ENCODE data around the gene CERCAM.
"Not testable (repeated sequence)": the region's sequence is repeated elsewhere in the genome, so short reads cannot be mapped to it uniquely, and the experiment has no call there.

The CERCAM gene

GRCh38 chr9:128435611-128436010 is 15.0 kb downstream of the CERCAM start:
- Histone ChIP-seq H3K27ac (ENCODE audit: low read depth, low read length) (no peak overlapping the region), H3K27me3 (ENCODE audit: insufficient read depth, low read length) (no peaks in the 10 kb centered on the region), H3K4me1 (ENCODE audit: control insufficient read depth, insufficient read depth, low read length, unreplicated experiment) (no peaks in the 10 kb centered on the region), H3K79me2 (ENCODE audit: control insufficient read depth, insufficient read depth, low read length, unreplicated experiment) (no peaks in the 10 kb centered on the region), H2AFZ (ENCODE audit: low read length, unreplicated experiment) (no peak overlapping the region), H3K36me3 (ENCODE audit: insufficient read depth, low read length) (0 out of 2 replicates have a peak, but pooled peaks cover 3% of the 10 kb centered on the region), H3K4me3 (ENCODE audit: low read depth, low read length) (no peak overlapping the region)

GRCh38 chr9:128438343-128439109 is 17.9 kb downstream of the CERCAM start:
- 0 out of 2 replicates have a peak, but pooled peaks cover 3% of the 10 kb centered on the region for H3K36me3 ChIP-seq (ENCODE audit: insufficient read depth, low read length)
- H3K27me3 ChIP-seq (ENCODE audit: insufficient read depth, low read length): no peaks in the 10 kb centered on the region
- no peak overlapping the region for H3K27ac ChIP-seq (ENCODE audit: low read depth, low read length)
- H3K79me2 ChIP-seq (ENCODE audit: control insufficient read depth, insufficient read depth, low read length, unreplicated experiment): no peaks in the 10 kb centered on the region
- no peak overlapping the region for H2AFZ ChIP-seq (ENCODE audit: low read length, unreplicated experiment)
- no peaks in the 10 kb centered on the region for H3K4me1 ChIP-seq (ENCODE audit: control insufficient read depth, insufficient read depth, low read length, unreplicated experiment)
- no peak overlapping the region for H3K4me3 ChIP-seq (ENCODE audit: low read depth, low read length)

GRCh38 chr9:128439273-128439672 is 18.6 kb downstream of the CERCAM start:
- H2AFZ ChIP-seq (ENCODE audit: low read length, unreplicated experiment): no peak overlapping the region
- no peak overlapping the region for H3K27ac ChIP-seq (ENCODE audit: low read depth, low read length)
- no peaks in the 10 kb centered on the region for H3K27me3 ChIP-seq (ENCODE audit: insufficient read depth, low read length)
- no peak overlapping the region for H3K4me3 ChIP-seq (ENCODE audit: low read depth, low read length)
- no peaks in the 10 kb centered on the region for H3K4me1 ChIP-seq (ENCODE audit: control insufficient read depth, insufficient read depth, low read length, unreplicated experiment)
- 0 out of 2 replicates have a peak, but pooled peaks cover 3% of the 10 kb centered on the region for H3K36me3 ChIP-seq (ENCODE audit: insufficient read depth, low read length)
- H3K79me2 ChIP-seq (ENCODE audit: control insufficient read depth, insufficient read depth, low read length, unreplicated experiment): no peaks in the 10 kb centered on the region

- Histone ChIP-seq H3K27ac (ENCODE audit: low read depth, low read length) (no peak overlapping the region), H3K4me3 (ENCODE audit: low read depth, low read length) (no peak overlapping the region), H3K36me3 (ENCODE audit: insufficient read depth, low read length) (no peaks in the 10 kb centered on the region), H3K27me3 (ENCODE audit: insufficient read depth, low read length) (no peaks in the 10 kb centered on the region; the same call in 1 of the 2 replicates), H2AFZ (ENCODE audit: low read length, unreplicated experiment) (no peak overlapping the region), H3K79me2 (ENCODE audit: control insufficient read depth, insufficient read depth, low read length, unreplicated experiment) (no peaks in the 10 kb centered on the region), H3K4me1 (ENCODE audit: control insufficient read depth, insufficient read depth, low read length, unreplicated experiment) (no peaks in the 10 kb centered on the region)
Observed at GRCh38 chr9:128442150-128442549, 21.5 kb downstream of the CERCAM start.

- H3K27me3 ChIP-seq (ENCODE audit: insufficient read depth, low read length); H3K27ac ChIP-seq (ENCODE audit: low read depth, low read length); H2AFZ ChIP-seq (ENCODE audit: low read length, unreplicated experiment); H3K79me2 ChIP-seq (ENCODE audit: control insufficient read depth, insufficient read depth, low read length, unreplicated experiment); H3K4me3 ChIP-seq (ENCODE audit: low read depth, low read length); H3K4me1 ChIP-seq (ENCODE audit: control insufficient read depth, insufficient read depth, low read length, unreplicated experiment); H3K36me3 ChIP-seq (ENCODE audit: insufficient read depth, low read length): not testable (repeated sequence)
Observed at GRCh38 chr9:128446505-128446904, 25.8 kb downstream of the CERCAM start.

DNA sequence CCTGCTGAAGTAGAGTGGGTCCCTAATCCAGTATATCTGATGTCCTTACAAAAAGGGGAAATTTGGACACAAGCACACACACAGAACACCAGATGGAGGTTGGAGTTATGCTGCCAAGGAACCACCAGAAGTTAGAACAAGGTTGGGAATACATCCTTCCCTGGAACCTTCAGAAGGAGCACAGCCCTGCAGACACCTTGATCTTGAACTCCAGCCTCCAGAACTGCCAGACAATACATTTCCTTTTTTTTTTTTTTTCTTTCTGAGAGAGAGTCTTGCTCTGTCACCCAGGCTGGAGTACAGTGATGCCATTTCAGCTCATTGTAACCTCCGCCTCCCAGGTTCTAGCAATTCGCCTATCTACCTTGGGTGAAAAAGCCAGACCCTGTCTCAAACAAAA is 28.1 kb downstream of the CERCAM start:
- Histone ChIP-seq H3K4me3 (ENCODE audit: low read depth, low read length) (no peak overlapping the region), H2AFZ (ENCODE audit: low read length, unreplicated experiment) (no peak overlapping the region), H3K36me3 (ENCODE audit: insufficient read depth, low read length) (no peaks in the 10 kb centered on the region), H3K27ac (ENCODE audit: low read depth, low read length) (no peak overlapping the region), H3K79me2 (ENCODE audit: control insufficient read depth, insufficient read depth, low read length, unreplicated experiment) (no peaks in the 10 kb centered on the region), H3K4me1 (ENCODE audit: control insufficient read depth, insufficient read depth, low read length, unreplicated experiment) (no peaks in the 10 kb centered on the region), H3K27me3 (ENCODE audit: insufficient read depth, low read length) (no peaks in the 10 kb centered on the region; the same call in 1 of the 2 replicates)

DNA sequence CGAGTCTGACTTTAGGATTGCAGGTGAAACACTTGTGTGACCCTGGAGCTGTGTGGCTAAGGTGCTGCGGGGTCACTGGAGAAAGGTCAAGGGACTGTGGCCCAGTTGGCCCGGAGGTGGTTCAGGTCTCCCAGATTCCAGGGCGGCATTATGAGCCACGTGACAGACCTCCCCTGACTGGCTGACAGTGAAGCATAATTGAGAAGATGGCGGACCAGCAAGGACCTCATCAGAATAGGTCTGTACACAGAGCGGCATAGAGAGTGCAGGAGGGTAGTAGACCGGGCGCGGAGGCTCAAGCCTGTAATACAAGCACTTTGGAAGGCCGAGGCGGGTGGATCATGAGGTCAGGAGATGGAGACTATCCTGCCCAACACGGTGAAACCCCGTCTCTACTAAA is 34.3 kb downstream of the CERCAM start:
- no peak overlapping the region for H3K27ac ChIP-seq (ENCODE audit: low read depth, low read length)
- H3K4me1 ChIP-seq (ENCODE audit: control insufficient read depth, insufficient read depth, low read length, unreplicated experiment): peaks cover 5% of the 10 kb centered on the region
- peaks cover 14% of the 10 kb centered on the region for H3K79me2 ChIP-seq (ENCODE audit: control insufficient read depth, insufficient read depth, low read length, unreplicated experiment)
- H3K36me3 ChIP-seq (ENCODE audit: insufficient read depth, low read length): no peaks in the 10 kb centered on the region
- no peaks in the 10 kb centered on the region for H3K27me3 ChIP-seq (ENCODE audit: insufficient read depth, low read length)
- no peak overlapping the region for H3K4me3 ChIP-seq (ENCODE audit: low read depth, low read length)
- H2AFZ ChIP-seq (ENCODE audit: low read length, unreplicated experiment): no peak overlapping the region

- H3K4me3 ChIP-seq (ENCODE audit: low read depth, low read length): peak within 1 kb of the TSS; percentile 92
- no peaks in the 10 kb centered on the region for H3K36me3 ChIP-seq (ENCODE audit: insufficient read depth, low read length)
- H3K27me3 ChIP-seq (ENCODE audit: insufficient read depth, low read length): no peaks in the 10 kb centered on the region
- peak within 1 kb of the TSS; percentile 96 for H2AFZ ChIP-seq (ENCODE audit: low read length, unreplicated experiment)
- H3K27ac ChIP-seq (ENCODE audit: low read depth, low read length): peak within 1 kb of the TSS; percentile 75
- H3K79me2 ChIP-seq (ENCODE audit: control insufficient read depth, insufficient read depth, low read length, unreplicated experiment): peaks cover 14% of the 10 kb centered on the region
- peaks cover 5% of the 10 kb centered on the region for H3K4me1 ChIP-seq (ENCODE audit: control insufficient read depth, insufficient read depth, low read length, unreplicated experiment)
Observed at GRCh38 chr9:128455849-128456612, 35.4 kb downstream of the CERCAM start, which contains the start of gene ODF2. TSS of gene ODF2 (plus strand) at chr9:128456006. CDS start at chr9:128456092, 86 bp downstream.

- H3K4me1 ChIP-seq (ENCODE audit: control insufficient read depth, insufficient read depth, low read length, unreplicated experiment): peaks cover 5% of the 10 kb centered on the region
- no peaks in the 10 kb centered on the region for H3K36me3 ChIP-seq (ENCODE audit: insufficient read depth, low read length)
- H3K79me2 ChIP-seq (ENCODE audit: control insufficient read depth, insufficient read depth, low read length, unreplicated experiment): peaks cover 14% of the 10 kb centered on the region
- peak overlapping the region; percentile 92 for H3K4me3 ChIP-seq (ENCODE audit: low read depth, low read length)
- peak overlapping the region; percentile 58 for H2AFZ ChIP-seq (ENCODE audit: low read length, unreplicated experiment)
- no peaks in the 10 kb centered on the region for H3K27me3 ChIP-seq (ENCODE audit: insufficient read depth, low read length)
- peak overlapping the region; percentile 75 for H3K27ac ChIP-seq (ENCODE audit: low read depth, low read length)
Observed at GRCh38 chr9:128456613-128457061, 36.0 kb downstream of the CERCAM start.

DNA sequence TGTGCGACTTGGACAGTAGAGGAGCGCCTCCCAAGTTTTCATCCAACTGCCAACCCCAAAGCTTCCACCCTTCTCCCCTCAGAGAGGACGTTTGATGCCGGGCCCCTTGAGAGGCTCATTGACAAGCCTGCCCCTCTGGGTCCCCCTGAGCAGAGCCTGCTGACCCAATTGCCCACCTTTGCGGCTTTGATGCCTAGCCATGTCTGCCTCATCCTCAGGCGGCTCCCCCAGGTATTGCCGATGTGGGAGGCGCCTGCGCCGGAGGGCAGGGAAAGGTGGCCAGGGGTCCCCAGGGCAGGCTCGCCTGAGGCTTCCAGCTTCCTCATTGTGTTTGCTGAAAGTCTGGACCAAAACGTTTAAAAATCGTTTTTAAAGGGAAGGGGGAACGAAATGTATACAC is 36.5 kb downstream of the CERCAM start:
- Histone ChIP-seq H2AFZ (ENCODE audit: low read length, unreplicated experiment) (no peak overlapping the region), H3K4me1 (ENCODE audit: control insufficient read depth, insufficient read depth, low read length, unreplicated experiment) (peaks cover 5% of the 10 kb centered on the region), H3K27ac (ENCODE audit: low read depth, low read length) (no peak overlapping the region)

More for the DNA sequence above, 36.5 kb downstream of the CERCAM start:
- Histone ChIP-seq H3K27me3 (ENCODE audit: insufficient read depth, low read length) (no peaks in the 10 kb centered on the region), H3K4me3 (ENCODE audit: low read depth, low read length) (peak overlapping the region; percentile 92), H3K36me3 (ENCODE audit: insufficient read depth, low read length) (no peaks in the 10 kb centered on the region), H3K79me2 (ENCODE audit: control insufficient read depth, insufficient read depth, low read length, unreplicated experiment) (peaks cover 14% of the 10 kb centered on the region)

Measured in ACC112 (cell line).